Activated naive CD4-positive, alpha-beta T cell treated with anti-CD3 and anti-CD28 coated beads, Interleukin-2, amount 50 U/mL, for 16 hours (primary cell): ENCODE data around the gene FMNL1.
A peak's percentile ranks its signal among the peaks of the same experiment; 100 is the strongest.

Source experiments
- DNase-seq: peaks from one replicate; pipeline ENCODE4 v3.0.0-alpha.2; 2020

Gene FMNL1

DNA sequence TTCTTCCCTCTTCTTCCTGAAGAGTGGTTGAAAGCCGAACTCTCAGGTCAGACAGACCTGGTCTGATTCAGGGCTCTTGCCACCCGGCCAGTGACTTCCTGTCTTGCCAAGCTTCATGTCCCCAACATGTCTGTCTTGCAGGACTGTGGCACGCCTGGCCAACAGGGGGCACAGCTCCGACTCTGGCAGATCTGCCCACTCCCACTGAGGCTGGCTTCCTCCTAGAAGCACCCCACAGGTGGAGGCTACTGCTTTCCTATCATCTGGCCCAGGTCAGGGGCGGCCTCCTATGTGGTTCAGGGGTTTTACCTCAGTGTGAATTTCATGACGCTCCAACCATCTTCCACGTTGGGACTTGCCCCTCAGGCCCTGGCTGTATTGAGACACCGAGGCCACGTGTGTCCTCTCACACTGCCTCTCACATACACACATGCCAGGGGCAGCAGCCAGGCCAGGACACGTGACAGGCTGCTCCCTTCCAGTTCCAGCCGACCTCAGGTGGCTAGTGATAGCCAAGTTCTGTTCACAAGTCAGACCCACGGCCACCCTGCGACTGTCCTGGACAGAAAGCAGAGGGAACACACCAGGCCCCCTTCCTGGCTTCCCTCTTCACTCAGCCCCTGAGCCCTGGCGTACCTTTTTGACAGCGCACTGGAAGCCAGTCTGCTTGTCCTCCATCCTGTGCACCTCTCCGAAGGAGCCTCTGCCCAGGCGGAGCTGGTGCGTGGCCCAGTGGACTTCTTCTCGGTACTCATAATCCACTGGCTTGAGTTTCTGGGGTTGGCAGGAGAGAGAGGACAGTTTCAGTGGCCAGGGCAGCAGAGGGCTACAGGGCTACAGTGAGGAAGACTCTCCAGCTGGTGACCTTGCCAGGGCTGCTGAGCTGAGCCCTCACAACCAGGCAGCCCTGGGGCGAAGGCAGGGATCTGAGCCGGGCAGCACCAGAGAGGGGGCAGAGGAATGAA is 62.8 kb downstream of the FMNL1 start:
- peak; percentile 55 for DNase-seq

DNA sequence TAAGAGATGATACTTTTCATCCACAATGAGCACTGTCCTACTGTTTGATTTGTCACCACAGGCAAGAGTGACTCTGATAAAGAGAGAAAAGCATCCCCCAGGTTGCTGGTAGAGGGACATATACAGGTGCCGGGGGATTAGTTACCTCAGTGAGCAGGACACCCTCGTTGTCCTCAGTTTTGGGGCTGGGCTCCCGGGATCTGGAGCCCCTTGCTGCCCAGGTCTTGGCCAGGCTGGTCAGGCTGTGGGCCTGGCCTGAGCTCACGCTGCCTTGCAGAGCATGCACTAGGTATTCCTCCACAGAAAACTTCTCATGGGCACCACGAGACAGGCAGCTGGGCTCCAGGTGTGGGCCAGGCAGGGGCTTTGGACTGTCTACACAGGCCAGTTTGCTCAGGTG is 64.6 kb downstream of the FMNL1 start:
- DNase-seq, result no peak

- DNase-seq, result no peak
These were observed 66.1 kb downstream of the FMNL1 start for GRCh38 chr17:45287526-45288500.

- DNase-seq, result no peak
These were observed 67.1 kb downstream of the FMNL1 start for GRCh38 chr17:45288825-45289224.

- DNase-seq, result no peak
These were observed 67.9 kb downstream of the FMNL1 start for GRCh38 chr17:45289301-45290268.

DNA sequence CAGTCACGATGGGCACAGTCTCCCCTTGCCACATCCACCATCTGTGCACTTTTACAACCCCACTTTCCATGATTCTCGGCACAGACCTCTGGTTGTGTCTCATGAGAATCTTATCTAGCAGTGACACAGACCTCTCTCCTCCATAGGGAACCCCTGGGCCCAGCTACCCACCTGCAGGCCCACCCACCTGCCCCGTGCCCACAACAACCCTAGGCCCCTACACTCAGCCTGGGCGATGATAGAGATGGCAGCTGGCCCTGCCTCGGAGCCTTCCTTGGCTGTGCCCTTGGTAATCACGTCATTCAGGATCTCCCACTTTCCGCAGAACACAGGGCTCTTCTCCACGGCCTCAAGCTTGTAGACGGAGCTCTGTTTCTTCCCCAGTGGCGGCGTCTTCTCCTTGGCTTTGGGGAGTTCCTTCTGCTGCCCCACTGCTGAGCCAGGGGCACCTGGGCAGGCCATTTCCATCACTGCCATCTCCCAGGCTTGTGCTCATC is 68.6 kb downstream of the FMNL1 start:
- no peak for DNase-seq

- no peak for DNase-seq
These were observed 69.6 kb downstream of the FMNL1 start for GRCh38 chr17:45291171-45291805.

- DNase-seq, result no peak
These were observed 71.2 kb downstream of the FMNL1 start for GRCh38 chr17:45292696-45293412.

DNA sequence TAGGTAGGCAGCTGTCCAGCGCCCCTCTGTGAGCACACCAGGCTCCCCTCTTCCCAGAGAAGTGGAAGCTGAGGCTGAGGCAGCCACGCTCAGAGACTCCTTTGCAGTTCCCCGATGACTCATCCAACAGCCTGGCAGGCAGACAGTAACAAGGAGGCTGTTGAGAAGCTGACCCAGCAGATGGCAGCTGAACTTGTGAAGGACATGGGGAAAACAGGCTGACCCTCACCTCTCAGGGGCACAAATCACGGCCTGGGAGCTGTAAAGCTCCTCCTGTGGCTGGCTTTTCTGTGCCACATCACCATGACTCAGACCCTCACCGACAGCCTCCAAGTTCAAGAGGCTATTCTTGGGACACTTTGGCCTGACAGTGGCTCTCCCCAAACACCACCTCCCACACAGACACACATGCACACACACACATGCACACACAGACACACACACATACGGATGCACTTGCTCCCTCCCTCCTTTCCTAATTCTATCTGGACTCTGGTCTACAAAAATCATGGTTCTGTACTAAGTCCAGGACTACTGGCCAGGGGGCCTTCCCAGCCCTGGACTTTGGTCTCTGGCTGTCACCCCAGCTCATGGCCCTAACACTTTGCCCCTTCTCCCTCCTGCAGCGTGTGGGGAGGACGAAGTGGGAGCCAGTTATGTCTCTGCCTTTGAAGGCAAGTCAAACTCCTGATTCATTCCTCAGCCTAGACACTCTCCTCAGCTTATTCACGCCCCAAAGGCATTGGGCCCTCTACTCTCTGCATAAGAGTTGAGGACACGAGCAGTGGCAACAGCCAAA is 71.9 kb downstream of the FMNL1 start:
- no peak for DNase-seq

- DNase-seq, result no peak
These were observed 72.8 kb downstream of the FMNL1 start for GRCh38 chr17:45294506-45294905.

DNA sequence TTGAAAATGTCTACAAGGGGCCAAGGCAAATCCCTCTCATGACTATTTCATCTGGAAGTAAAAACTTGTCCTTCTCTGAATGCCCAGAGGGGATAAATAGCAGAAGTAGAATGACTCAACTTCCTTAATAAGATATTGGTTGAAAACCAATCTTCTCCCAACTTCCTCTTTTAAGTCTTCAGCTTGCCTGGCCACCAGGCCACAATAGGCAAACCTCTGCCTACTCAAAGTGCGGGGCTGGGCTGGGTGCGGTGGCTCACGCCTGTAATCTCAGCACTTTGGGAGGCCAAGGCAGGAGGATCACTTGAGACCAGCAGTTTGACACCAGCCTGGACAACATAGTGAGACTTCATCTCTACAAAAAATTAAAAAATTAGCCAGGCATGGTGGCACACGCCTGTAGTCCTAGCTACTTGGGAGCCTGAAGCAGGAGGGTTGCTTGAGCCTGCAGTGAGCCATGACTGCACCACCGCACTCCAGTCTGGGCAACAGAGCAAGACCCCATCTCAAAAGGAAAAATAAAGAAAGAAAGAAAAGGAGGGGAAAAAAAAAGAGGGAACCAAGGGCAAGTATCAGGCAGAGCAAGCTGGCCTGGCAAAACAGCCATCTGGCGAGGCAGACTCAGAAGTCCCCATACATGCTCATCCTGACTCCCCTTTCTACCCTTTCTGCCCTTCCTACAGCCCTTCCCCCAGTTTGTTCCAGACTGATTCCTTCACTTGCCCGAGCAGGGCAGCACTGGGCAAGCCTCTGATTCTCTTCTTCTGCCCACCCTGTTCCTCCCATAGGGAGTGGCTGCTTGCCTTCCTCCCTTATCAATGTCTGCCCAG is 74.5 kb downstream of the FMNL1 start:
- DNase-seq, result no peak

- DNase-seq, result no peak
These were observed 75.1 kb downstream of the FMNL1 start for GRCh38 chr17:45296833-45297124.
